ENCODE measurements around the gene OR51V1. TPM values are rescaled to one million over a fixed set of nuclear protein-coding genes. Genes with fewer than 3 reads are reported as not detected.
A peak's percentile ranks its signal among the peaks of the same experiment; 100 is the strongest.

The OR51V1 gene
- total RNA-seq, 1 experiment from 2014 or later = not detected

DNA sequence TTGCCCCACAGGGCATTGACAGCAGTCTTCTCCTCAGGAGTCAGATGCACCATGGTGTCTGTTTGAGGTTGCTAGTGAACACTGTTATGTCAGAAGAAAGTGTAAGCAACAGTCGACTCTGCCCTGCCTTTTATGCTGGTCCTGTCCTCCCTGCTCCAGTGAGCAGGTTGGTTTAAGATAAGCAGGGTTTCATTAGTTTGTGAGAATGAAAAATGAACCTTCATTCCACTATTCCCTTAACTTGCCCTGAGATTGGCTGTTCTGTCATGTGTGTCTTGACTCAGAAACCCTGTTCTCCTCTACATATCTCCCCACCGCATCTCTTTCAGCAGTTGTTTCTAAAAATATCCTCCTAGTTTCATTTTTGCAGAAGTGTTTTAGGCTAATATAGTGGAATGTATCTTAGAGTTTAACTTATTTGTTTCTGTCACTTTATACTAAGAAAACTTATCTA lies 33.9 kb upstream of the OR51V1 start, which contains the start of gene HBD:
HBD (minus strand) TSS at position 103 of the 454 bp plus-strand sequence; CDS start at position 53, 50 bp downstream.
- in situ Hi-C loops (cut with HindIII; ENCODE audit: low pct_unique_long_range_greater_than_20kb, low sequenced_read_pairs) = no loop called here

DNA sequence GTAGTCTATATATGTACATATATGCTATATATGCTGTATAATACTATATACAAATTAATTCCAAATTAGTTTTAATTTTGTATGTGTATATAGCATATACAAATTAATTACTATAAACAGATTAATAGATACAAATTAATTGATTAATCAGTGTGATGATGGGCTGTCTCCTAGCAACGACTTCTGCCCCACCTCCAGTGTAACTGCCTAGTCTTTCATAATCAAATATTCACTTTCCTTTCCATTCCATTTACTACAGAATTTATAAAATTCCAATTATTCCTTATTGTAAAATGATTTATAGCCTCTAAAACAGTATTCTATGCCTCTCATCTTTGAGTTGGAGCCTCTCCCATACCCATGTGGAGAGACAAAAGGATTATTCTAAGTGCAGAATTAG lies 32.8 kb upstream of the OR51V1 start:
- DNase-seq (ENCODE audit: low read depth, low spot score) = no peak
- in situ Hi-C loops (cut with HindIII; ENCODE audit: low pct_unique_long_range_greater_than_20kb, low sequenced_read_pairs) = no loop called here

More for the DNA sequence above, 33.9 kb upstream of the OR51V1 start, which contains the start of gene HBD:
- no peak for DNase-seq (ENCODE audit: low read depth, low spot score)

DNA sequence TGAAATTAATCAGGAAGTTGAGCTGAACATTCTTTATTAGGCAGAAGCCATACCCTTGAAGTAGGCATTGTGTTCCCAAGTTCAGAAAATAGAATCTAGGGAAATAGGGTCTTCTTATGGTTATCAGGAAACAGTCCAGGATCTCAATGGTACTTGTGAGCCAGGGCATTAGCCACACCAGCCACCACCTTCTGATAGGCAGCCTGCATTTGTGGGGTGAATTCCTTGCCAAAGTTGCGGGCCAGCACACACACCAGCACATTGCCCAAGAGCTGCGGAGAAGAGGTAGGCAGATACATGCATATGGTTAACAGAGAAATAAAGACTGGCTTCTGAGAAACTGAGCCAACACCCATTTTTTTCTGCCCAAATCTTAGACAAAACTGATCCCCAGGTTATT lies 32.3 kb upstream of the OR51V1 start:
- DNase-seq (ENCODE audit: low read depth, low spot score) = no peak
- in situ Hi-C loops (cut with HindIII; ENCODE audit: low pct_unique_long_range_greater_than_20kb, low sequenced_read_pairs) = no loop called here

DNA sequence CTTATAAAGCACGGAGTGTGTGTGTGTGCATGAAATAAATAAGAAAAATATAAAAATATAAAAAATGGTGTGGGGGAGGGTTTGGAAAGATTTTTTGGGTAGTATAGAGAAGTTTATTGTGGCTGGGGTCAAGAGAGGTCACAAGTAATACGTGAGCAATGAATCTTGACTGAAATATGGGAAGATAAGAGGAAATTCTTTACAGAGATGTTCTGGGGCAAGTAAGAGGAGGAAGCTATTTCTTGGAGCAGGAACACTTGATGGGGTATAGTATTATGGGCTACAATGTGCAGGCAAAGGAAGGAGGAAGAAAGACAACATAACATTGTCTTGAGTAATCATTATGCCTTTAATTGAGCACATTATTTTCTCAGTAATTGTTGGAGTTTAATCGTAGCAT lies 31.7 kb upstream of the OR51V1 start:
- in situ Hi-C loops (cut with HindIII; ENCODE audit: low pct_unique_long_range_greater_than_20kb, low sequenced_read_pairs) = no loop called here
- DNase-seq (ENCODE audit: low read depth, low spot score) = no peak

DNA sequence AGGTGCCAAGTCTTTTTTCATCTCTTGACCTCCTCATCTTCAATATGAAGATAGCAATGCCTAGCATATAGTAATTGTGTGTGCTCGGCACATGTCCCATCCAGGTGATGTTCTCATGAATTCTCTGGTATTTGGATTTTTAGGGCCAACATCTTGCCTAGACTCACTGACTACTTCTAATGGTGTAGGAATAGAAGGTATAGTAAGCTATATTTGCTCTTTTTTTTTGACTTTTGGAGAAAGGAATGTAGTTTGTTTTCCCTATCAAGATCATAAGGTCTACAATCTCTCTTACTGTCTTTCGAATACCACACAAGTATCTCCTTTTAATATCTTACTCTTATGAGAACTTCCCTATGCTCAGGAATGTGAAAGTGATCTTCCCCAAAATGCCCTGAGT lies 30.6 kb upstream of the OR51V1 start:
- DNase-seq (ENCODE audit: low read depth, low spot score) = no peak
- in situ Hi-C loops (cut with HindIII; ENCODE audit: low pct_unique_long_range_greater_than_20kb, low sequenced_read_pairs) = no loop called here

- DNase-seq (ENCODE audit: low read depth, low spot score) = no peak
- in situ Hi-C loops (cut with HindIII; ENCODE audit: low pct_unique_long_range_greater_than_20kb, low sequenced_read_pairs) = no loop called here
Observed at GRCh38 chr11:5230266-5230665, 29.8 kb upstream of the OR51V1 start.

GRCh38 chr11:5229796-5230195 lies 29.3 kb upstream of the OR51V1 start:
- DNase-seq (ENCODE audit: low read depth, low spot score) = no peak
- in situ Hi-C loops (cut with HindIII; ENCODE audit: low pct_unique_long_range_greater_than_20kb, low sequenced_read_pairs) = no loop called here

DNA sequence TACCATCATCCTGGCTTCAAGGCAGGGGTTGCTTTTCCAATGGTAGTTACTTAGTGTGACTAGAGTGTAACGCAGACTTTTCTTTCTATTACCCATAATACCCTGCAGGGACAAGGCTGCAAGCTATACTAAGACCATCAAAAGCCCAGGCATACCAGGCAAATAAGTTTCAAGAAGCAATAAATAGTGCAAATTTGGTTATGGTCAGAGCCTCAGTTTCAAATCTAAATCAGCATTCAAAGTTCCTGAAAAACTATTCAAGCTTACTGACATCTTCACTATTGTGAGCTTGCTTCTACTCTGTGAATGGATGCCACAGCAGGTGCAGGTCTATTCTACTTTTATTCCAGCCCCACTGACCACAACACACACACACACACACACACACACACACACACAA lies 28.9 kb upstream of the OR51V1 start:
- DNase-seq (ENCODE audit: low read depth, low spot score) = no peak
- in situ Hi-C loops (cut with HindIII; ENCODE audit: low pct_unique_long_range_greater_than_20kb, low sequenced_read_pairs) = no loop called here

DNA sequence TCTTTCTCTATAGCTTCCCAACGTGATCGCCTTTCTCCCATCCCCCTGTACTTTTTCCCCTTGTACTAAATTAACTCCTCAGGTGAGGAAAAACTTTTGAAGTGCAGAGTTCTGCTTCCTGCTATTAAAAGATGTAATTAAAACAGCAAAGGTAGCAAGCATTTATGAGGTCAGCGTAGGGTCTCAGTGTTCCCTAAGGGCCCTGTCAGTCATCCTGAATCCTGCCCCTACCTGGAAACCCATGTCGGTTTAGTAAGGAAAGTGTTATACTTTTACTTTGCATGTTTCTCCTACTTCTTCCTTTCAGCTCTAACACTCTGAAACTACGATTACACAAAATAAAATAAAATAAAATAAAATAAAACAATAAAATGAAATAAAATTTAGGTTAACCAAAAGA lies 27.6 kb upstream of the OR51V1 start:
- DNase-seq (ENCODE audit: low read depth, low spot score) = no peak

DNA sequence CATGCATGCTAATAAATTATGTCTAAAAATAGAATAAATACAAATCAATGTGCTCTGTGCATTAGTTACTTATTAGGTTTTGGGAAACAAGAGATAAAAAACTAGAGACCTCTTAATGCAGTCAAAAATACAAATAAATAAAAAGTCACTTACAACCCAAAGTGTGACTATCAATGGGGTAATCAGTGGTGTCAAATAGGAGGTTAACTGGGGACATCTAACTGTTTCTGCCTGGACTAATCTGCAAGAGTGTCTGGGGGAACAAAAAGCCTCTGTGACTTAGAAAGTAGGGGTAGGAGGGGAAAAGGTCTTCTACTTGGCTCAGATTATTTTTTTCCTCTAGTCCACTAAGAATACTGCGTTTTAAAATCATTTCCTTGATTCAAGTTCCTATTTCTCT lies 27.2 kb upstream of the OR51V1 start:
- DNase-seq (ENCODE audit: low read depth, low spot score) = no peak
- in situ Hi-C loops (cut with HindIII; ENCODE audit: low pct_unique_long_range_greater_than_20kb, low sequenced_read_pairs) = no loop called here

More for the DNA sequence above, 27.6 kb upstream of the OR51V1 start:
- in situ Hi-C loops (cut with HindIII; ENCODE audit: low pct_unique_long_range_greater_than_20kb, low sequenced_read_pairs) = no loop called here

GRCh38 chr11:5226732-5227310 lies 26.3 kb upstream of the OR51V1 start, which contains the start of gene HBB:
Gene HBB, minus strand, starts transcription at chr11:5227071. Its CDS starts 50 bp downstream, at chr11:5227021.
- in situ Hi-C loops (cut with HindIII; ENCODE audit: low pct_unique_long_range_greater_than_20kb, low sequenced_read_pairs) = no loop called here
- no peak for DNase-seq (ENCODE audit: low read depth, low spot score)

- in situ Hi-C loops (cut with HindIII; ENCODE audit: low pct_unique_long_range_greater_than_20kb, low sequenced_read_pairs) = no loop called here
Observed at GRCh38 chr11:5225480-5225871, 25.0 kb upstream of the OR51V1 start.

DNA sequence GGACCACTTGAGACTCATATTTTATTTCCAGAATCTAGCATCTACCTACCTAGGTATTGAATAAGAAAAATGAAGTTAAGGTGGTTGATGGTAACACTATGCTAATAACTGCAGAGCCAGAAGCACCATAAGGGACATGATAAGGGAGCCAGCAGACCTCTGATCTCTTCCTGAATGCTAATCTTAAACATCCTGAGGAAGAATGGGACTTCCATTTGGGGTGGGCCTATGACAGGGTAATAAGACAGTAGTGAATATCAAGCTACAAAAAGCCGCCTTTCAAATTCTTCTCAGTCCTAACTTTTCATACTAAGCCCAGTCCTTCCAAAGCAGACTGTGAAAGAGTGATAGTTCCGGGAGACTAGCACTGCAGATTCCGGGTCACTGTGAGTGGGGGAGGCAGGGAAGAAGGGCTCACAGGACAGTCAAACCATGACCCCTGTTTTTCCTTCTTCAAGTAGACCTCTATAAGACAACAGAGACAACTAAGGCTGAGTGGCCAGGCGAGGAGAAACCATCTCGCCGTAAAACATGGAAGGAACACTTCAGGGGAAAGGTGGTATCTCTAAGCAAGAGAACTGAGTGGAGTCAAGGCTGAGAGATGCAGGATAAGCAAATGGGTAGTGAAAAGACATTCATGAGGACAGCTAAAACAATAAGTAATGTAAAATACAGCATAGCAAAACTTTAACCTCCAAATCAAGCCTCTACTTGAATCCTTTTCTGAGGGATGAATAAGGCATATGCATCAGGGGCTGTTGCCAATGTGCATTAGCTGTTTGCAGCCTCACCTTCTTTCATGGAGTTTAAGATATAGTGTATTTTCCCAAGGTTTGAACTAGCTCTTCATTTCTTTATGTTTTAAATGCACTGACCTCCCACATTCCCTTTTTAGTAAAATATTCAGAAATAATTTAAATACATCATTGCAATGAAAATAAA lies 24.3 kb upstream of the OR51V1 start:
- in situ Hi-C loops (cut with HindIII; ENCODE audit: low pct_unique_long_range_greater_than_20kb, low sequenced_read_pairs) = no loop called here
- DNase-seq (ENCODE audit: low read depth, low spot score) = no peak

More at GRCh38 chr11:5225480-5225871, 25.0 kb upstream of the OR51V1 start:
- no peak for DNase-seq (ENCODE audit: low read depth, low spot score)

DNA sequence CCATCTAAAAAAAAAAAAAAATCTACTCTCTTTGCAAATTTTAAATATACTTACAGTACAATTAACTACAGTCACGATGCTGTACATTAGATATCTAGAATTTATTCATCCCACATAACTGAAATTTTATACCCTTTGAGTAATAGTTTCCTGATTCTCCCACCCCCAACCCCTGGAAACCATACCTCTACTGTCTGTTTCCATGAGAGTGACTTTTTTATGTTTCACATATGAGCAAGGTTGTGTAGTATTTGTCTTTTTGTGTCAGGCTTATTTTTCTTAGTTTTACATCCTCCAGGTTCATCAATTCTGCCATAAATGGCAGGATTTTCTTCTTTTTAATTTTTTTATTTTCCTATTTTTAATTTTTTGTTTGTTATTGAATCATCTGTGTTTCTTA lies 23.2 kb upstream of the OR51V1 start:
- in situ Hi-C loops (cut with HindIII; ENCODE audit: low pct_unique_long_range_greater_than_20kb, low sequenced_read_pairs) = no loop called here
- DNase-seq (ENCODE audit: low read depth, low spot score) = no peak

DNA sequence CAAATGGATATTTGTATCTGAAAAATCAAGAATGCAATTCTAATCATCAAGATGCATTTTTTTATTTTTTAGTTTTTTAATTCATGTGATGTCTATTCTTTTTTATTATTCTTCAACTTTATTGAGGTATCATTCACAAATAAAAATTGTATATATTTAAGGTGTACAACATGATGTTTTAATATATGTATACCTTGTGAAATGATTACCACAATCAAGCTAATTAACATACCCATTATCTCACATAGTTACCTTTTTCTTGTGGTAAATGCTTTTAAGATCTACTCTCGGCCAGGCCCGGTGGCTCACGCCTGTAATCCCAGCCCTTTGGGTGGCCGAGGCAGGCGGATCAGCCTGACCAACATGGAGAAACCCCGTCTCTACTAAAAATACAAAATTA lies 22.7 kb upstream of the OR51V1 start:
- DNase-seq (ENCODE audit: low read depth, low spot score) = no peak
- in situ Hi-C loops (cut with HindIII; ENCODE audit: low pct_unique_long_range_greater_than_20kb, low sequenced_read_pairs) = no loop called here

DNA sequence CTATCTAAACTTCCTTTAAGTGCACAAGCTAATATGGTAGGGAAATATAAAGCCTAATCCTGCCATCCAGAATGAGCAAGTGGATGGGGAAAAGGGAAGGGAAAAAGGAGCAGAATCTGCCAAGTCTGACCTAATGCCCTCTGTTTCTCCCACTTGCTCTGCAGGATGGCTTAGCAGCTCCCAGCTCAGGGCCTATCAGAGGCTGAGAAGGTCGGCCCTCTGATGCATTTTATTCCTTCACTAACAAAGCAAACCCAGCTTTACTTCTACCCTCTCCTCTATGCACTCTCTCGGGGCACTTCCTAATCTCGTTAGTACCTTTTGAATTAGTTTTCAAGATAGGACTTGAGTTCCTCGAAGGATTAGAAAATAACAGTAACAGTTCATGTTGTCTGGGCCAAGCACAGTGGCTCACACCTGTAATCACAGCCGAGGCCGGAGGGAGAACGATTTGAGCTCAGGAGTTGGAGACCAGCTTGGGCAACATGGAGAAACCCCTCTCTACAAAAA lies 9.9 kb upstream of the OR51V1 start:
- in situ Hi-C loops (cut with HindIII; ENCODE audit: low pct_unique_long_range_greater_than_20kb, low sequenced_read_pairs) = no loop called here
- no peak for DNase-seq (ENCODE audit: low read depth, low spot score)

- in situ Hi-C loops (cut with HindIII; ENCODE audit: low pct_unique_long_range_greater_than_20kb, low sequenced_read_pairs) = no loop called here
- DNase-seq (ENCODE audit: low read depth, low spot score) = peak; percentile 83
Observed at GRCh38 chr11:5204787-5205186, 4.3 kb upstream of the OR51V1 start.

- no peak for DNase-seq (ENCODE audit: low read depth, low spot score)
- in situ Hi-C loops (cut with HindIII; ENCODE audit: low pct_unique_long_range_greater_than_20kb, low sequenced_read_pairs) = no loop called here
Observed at GRCh38 chr11:5203366-5203765, 2.9 kb upstream of the OR51V1 start.
